ENCODE results near the gene KIAA0586.

DNA sequence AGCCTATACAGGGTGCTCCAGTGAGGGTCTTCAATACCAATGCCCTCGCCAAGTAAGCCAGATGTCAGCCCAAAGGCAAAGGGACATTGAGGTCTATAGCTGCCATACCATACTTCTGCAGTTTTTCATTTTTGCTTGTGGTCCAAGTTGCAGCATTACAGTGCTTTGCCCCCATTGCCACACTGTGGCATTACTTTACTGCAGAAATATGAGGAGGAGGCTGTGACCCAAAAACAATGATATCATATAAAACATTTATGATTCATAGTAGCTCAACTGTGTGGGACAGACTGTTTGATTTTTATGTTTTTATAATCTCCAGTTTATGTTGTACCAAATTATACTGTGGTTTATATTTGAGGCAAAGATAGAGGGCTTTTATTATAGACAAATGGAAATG lies 64.1 kb downstream of the KIAA0586 start:
- TF ChIP-seq, protein P1, sequence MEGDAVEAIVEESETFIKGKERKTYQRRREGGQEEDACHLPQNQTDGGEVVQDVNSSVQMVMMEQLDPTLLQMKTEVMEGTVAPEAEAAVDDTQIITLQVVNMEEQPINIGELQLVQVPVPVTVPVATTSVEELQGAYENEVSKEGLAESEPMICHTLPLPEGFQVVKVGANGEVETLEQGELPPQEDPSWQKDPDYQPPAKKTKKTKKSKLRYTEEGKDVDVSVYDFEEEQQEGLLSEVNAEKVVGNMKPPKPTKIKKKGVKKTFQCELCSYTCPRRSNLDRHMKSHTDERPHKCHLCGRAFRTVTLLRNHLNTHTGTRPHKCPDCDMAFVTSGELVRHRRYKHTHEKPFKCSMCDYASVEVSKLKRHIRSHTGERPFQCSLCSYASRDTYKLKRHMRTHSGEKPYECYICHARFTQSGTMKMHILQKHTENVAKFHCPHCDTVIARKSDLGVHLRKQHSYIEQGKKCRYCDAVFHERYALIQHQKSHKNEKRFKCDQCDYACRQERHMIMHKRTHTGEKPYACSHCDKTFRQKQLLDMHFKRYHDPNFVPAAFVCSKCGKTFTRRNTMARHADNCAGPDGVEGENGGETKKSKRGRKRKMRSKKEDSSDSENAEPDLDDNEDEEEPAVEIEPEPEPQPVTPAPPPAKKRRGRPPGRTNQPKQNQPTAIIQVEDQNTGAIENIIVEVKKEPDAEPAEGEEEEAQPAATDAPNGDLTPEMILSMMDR (IDR thresholded peaks at IDR 0.05; ENCODE audit: insufficient read depth, low read depth, low read length) = no peak
- no peak for TF ChIP-seq EZH2 (IDR thresholded peaks at IDR 0.05; ENCODE audit: insufficient read depth, low read length)
